Hypothalamus (tissue), 51 donors: Measurements from ENCODE around the gene IGSF23.
"Not testable (repeated sequence)": the region's sequence is repeated elsewhere in the genome, so short reads cannot be mapped to it uniquely, and the experiment has no call there.

Experiments
- DNase-seq, 51 donors: peaks; one replicate each; lab custom pipeline; 2025; lab: John Stamatoyannopoulos, UW

The IGSF23 gene

GRCh38 chr19:44585371-44586133, 27.8 kb upstream of the IGSF23 start:
- no peak for DNase-seq

GRCh38 chr19:44587963-44588770, 25.2 kb upstream of the IGSF23 start:
- DNase-seq = no peak

GRCh38 chr19:44588771-44589112, 24.6 kb upstream of the IGSF23 start:
- no peak for DNase-seq

- no peak for DNase-seq
These were observed 22.9 kb upstream of the IGSF23 start for GRCh38 chr19:44590245-44591059.

GRCh38 chr19:44591340-44591993, 21.9 kb upstream of the IGSF23 start:
- DNase-seq = not testable (repeated sequence)

- DNase-seq = no peak
These were observed 20.9 kb upstream of the IGSF23 start for GRCh38 chr19:44592451-44592890.

- no peak for DNase-seq
These were observed 20.1 kb upstream of the IGSF23 start for GRCh38 chr19:44593294-44593693.

- not testable (repeated sequence) for DNase-seq
These were observed 19.5 kb upstream of the IGSF23 start for GRCh38 chr19:44593866-44594266.

- no peak for DNase-seq
These were observed 16.8 kb upstream of the IGSF23 start for GRCh38 chr19:44596428-44597130.

- DNase-seq = no peak
These were observed 16.3 kb upstream of the IGSF23 start for GRCh38 chr19:44597131-44597491.

- no peak for DNase-seq
These were observed 15.0 kb upstream of the IGSF23 start for GRCh38 chr19:44598355-44598754.

- DNase-seq = no peak
These were observed 14.5 kb upstream of the IGSF23 start for GRCh38 chr19:44598880-44599279.

- DNase-seq = no peak
These were observed 12.9 kb upstream of the IGSF23 start for GRCh38 chr19:44600466-44600865.

- no peak for DNase-seq
These were observed 11.3 kb upstream of the IGSF23 start for GRCh38 chr19:44602081-44602480.

- no peak for DNase-seq
These were observed 10.0 kb upstream of the IGSF23 start for GRCh38 chr19:44603201-44603945.

- DNase-seq = no peak
These were observed 9.1 kb upstream of the IGSF23 start for GRCh38 chr19:44604241-44604640.

- no peak for DNase-seq
These were observed 7.8 kb upstream of the IGSF23 start for GRCh38 chr19:44605547-44605946.

GRCh38 chr19:44607049-44607448, 6.3 kb upstream of the IGSF23 start:
- DNase-seq = no peak

GRCh38 chr19:44607917-44608316, 5.4 kb upstream of the IGSF23 start:
- DNase-seq = no peak
